IMR-90 (cell line): ENCODE results near the gene ATP6V1G1. TPM values are rescaled to one million over a fixed set of nuclear protein-coding genes. Genes with fewer than 3 reads are reported as not detected.

Experiments used
- ATAC-seq: fragments of 200-7000 bp; cut with Tn5 transposase; 2 replicates; pipeline ENCODE4 v1.9.1; 2020; ENCODE audit warnings: low read depth, mild to moderate bottlenecking, moderate library complexity
- BruUV-seq: library from RNA; stranded (reverse); fragments of 400-500 nt; replicated peaks from 2 replicates; lab custom pipeline; 2021; lab: Mats Ljungman, UMichigan
- CTCF ChIA-PET: fragments of 300-600 bp; formaldehyde crosslinking; extraction: SDS; loops from one replicate; lab custom pipeline; 2021; ENCODE audit warnings: antibody characterized with exemption; lab: Yijun Ruan, JAX
- POLR2A ChIA-PET: fragments of 300-600 bp; sonication (Branson Sonifier 250); formaldehyde crosslinking; loops from one replicate; lab custom pipeline; 2022; ENCODE audit warnings: antibody characterized with exemption; ENCODE audit not compliant: unreplicated experiment; lab: Charles Lee
- DNase-seq: peaks from one replicate; pipeline ENCODE4 v3.0.0; 2013
- H2AFZ ChIP-seq: replicated peaks from 2 replicates; pipeline ENCODE3; 2013; ENCODE audit warnings: low read length, mild to moderate bottlenecking; ENCODE audit not compliant: poor library complexity
- H2AK5ac ChIP-seq: 2 replicates; pipeline ENCODE4 v1.6.1; 2013; ENCODE audit warnings: low read depth, low read length, inconsistent platforms
- H2AK9ac ChIP-seq: replicated peaks from 2 replicates; pipeline ENCODE3; 2013; ENCODE audit warnings: mild to moderate bottlenecking, low read depth, low read length, moderate library complexity; ENCODE audit not compliant: poor library complexity
- H2BK120ac ChIP-seq: 2 replicates; pipeline ENCODE4 v1.6.1; 2013; ENCODE audit warnings: low read depth, low read length, inconsistent platforms
- H2BK15ac ChIP-seq: 3 replicates; pipeline ENCODE4 v1.6.1; 2013; ENCODE audit warnings: low read depth, low read length, inconsistent platforms
- H2BK20ac ChIP-seq: 2 replicates; pipeline ENCODE4 v1.6.1; 2013; ENCODE audit warnings: low read depth, mild to moderate bottlenecking, inconsistent platforms, low read length, moderate library complexity
- H2BK5ac ChIP-seq: 2 replicates; pipeline ENCODE4 v1.6.1; 2013; ENCODE audit warnings: mild to moderate bottlenecking, low read depth, low read length, inconsistent platforms; ENCODE audit not compliant: poor library complexity, severe bottlenecking
- H3K14ac ChIP-seq: replicated peaks from 2 replicates; pipeline ENCODE4 v1.6.1; 2013; ENCODE audit warnings: low read depth, low read length, inconsistent platforms
- H3K18ac ChIP-seq: 2 replicates; pipeline ENCODE4 v1.6.1; 2013; ENCODE audit warnings: low read depth, low read length, control low read depth
- H3K23ac ChIP-seq: 2 replicates; pipeline ENCODE4 v1.6.1; 2013; ENCODE audit warnings: low read depth, low read length, inconsistent platforms
- H3K27ac ChIP-seq: 2 replicates; pipeline ENCODE4 v1.5.1; 2013; ENCODE audit warnings: mild to moderate bottlenecking, control low read depth, low read length; ENCODE audit not compliant: insufficient read depth
- H3K27me3 ChIP-seq: 2 replicates; pipeline ENCODE4 v1.6.1; 2013; ENCODE audit warnings: low read length; ENCODE audit not compliant: control insufficient read depth, insufficient read depth
- H3K36me3 ChIP-seq: 2 replicates; pipeline ENCODE4 v1.6.1; 2013; ENCODE audit warnings: low read length, mixed read lengths; ENCODE audit not compliant: control insufficient read depth, insufficient read depth
- H3K4ac ChIP-seq: 2 replicates; pipeline ENCODE4 v1.6.1; 2013; ENCODE audit warnings: low read depth, low read length, inconsistent platforms
- H3K4me1 ChIP-seq: 2 replicates; pipeline ENCODE4 v1.6.1; 2013; ENCODE audit warnings: low read length, mixed read lengths; ENCODE audit not compliant: control insufficient read depth, insufficient read depth
- H3K4me2 ChIP-seq: 2 replicates; pipeline ENCODE4 v1.6.1; 2013; ENCODE audit warnings: low read depth, mild to moderate bottlenecking, control low read depth, low read length, moderate library complexity
- H3K4me3 ChIP-seq: 2 replicates; pipeline ENCODE4 v1.5.1; 2013; ENCODE audit warnings: low read depth, mild to moderate bottlenecking, control low read depth, low read length, moderate library complexity; ENCODE audit not compliant: insufficient read depth
- H3K56ac ChIP-seq: 2 replicates; pipeline ENCODE4 v1.6.1; 2013; ENCODE audit warnings: low read length, inconsistent platforms; ENCODE audit not compliant: insufficient read depth; ENCODE audit errors: extremely low read depth
- H3K79me1 ChIP-seq, 2 experiments: 2 replicates each; pipeline ENCODE4 v1.6.1; 2013; ENCODE audit warnings: low read length in 2 of 2, inconsistent platforms in 1 of 2, low read depth in 1 of 2
- H3K9ac ChIP-seq: 2 replicates; pipeline ENCODE4 v1.6.1; 2013; ENCODE audit warnings: low read depth, low read length, control low read depth
- H3K9me1 ChIP-seq: 2 replicates; pipeline ENCODE4 v1.6.1; 2013; ENCODE audit warnings: low read length, inconsistent platforms; ENCODE audit not compliant: insufficient read depth
- H3K9me3 ChIP-seq: 2 replicates; pipeline ENCODE4 v1.6.1; 2013; ENCODE audit warnings: low read length; ENCODE audit not compliant: control insufficient read depth, insufficient read depth
- H4K20me1 ChIP-seq: 2 replicates; pipeline ENCODE4 v1.6.1; 2013; ENCODE audit warnings: low read length, inconsistent platforms; ENCODE audit not compliant: insufficient read depth
- H4K5ac ChIP-seq: 2 replicates; pipeline ENCODE4 v1.6.1; 2013; ENCODE audit warnings: mild to moderate bottlenecking, low read depth, low read length, control low read depth
- H4K8ac ChIP-seq, 2 experiments: 2 replicates each; pipeline ENCODE4 v1.6.1; 2013; ENCODE audit warnings: low read depth in 2 of 2, low read length in 2 of 2, control low read depth in 1 of 2, inconsistent platforms in 1 of 2
- H4K91ac ChIP-seq: 2 replicates; pipeline ENCODE4 v1.6.1; 2013; ENCODE audit warnings: low read depth, low read length, inconsistent platforms; ENCODE audit not compliant: insufficient read depth
- POLR2A ChIP-seq: IDR thresholded peaks from 2 replicates; pipeline ENCODE4 v1.6.1; 2012; ENCODE audit warnings: mild to moderate bottlenecking, low read depth, low read length
- WGBS, 2 experiments: methylation state at CpG; one replicate each; pipeline versions ENCODE4 v1.1.5 to v1.1.7; 2013; ENCODE audit warnings: missing lambda C conversion rate in 2 of 2; ENCODE audit not compliant: insufficient read length in 1 of 2; ENCODE audit errors: extremely low coverage in 2 of 2; 5-methylcytosine and 5-hydroxymethylcytosine counted together
- dilution Hi-C: fragments of 300-500 bp; cut with HindIII; formaldehyde crosslinking; loops from one replicate; pipeline ENCODE4 v1.14.3; 2018; ENCODE audit warnings: low sequenced_read_pairs; ENCODE audit not compliant: unreplicated experiment
- in situ Hi-C: fragments of 300-500 bp; cut with MboI; formaldehyde crosslinking; loops from 3 replicates; pipeline ENCODE4 v1.14.3; 2019; ENCODE audit warnings: low sequenced_read_pairs, inconsistent platforms, mixed read lengths
- intact Hi-C: fragments of 100-400 bp; cut with micrococcal nuclease; formaldehyde crosslinking; loops from 2 replicates; pipeline ENCODE4 v1.10.0; 2022
- polyA plus RNA-seq, 3 experiments: library from polyadenylated mRNA; depleted of rRNA; stranded (reverse); fragments of >200 nt; gene quantifications; 2 replicates each; pipeline ENCODE4 v1.2.3, GENCODE V29; 2012; ENCODE audit warnings: low replicate concordance in 1 of 3
- total RNA-seq: library from RNA; depleted of rRNA; stranded (reverse); fragments of >200 nt; gene quantifications from 2 replicates; pipeline ENCODE4 v1.2.3, GENCODE V29; 2012
- TF ChIP-seq, protein P1 (sequence below): fragments of 150-350 bp; IDR thresholded peaks from 2 replicates; pipeline ENCODE4 v1.6.1; 2016; ENCODE audit warnings: low read depth, mild to moderate bottlenecking, low read length, moderate library complexity, borderline replicate concordance

The ATP6V1G1 gene
- total and polyA plus RNA-seq, 2 of the 4 experiments (the other 2 are of a cell fraction): 52.0 to 70.9 TPM

DNA sequence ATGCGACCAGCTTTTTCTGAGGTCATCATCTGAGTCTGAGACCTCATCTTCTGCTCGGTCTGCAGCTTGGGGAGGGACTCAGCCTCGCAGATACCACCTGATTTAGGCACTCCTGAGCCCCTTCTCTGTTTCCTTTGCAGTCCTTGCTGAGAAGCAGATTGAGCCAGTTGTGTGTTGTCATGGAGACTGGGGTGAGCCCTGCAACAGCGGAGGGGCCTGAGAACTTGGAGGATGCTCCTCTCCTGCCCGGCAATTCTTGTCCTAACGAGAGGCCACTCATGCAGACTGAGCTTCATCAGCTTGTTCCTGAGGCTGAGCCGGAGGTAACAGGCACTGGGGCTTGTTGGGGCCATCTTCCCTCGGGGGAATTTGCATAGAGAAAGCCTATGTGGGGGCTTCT lies 50.8 kb downstream of the ATP6V1G1 start:
- DNase-seq (no peak), ATAC-seq (no peak)
- H2BK120ac ChIP-seq: no peak overlapping the region
- no peak overlapping the region for H4K91ac ChIP-seq
- ChIA-PET CTCF (interaction anchor here (1.4 kb wide), 1 partner anchor 15 kb away, joined by 4 read pairs; no protein-coding TSS in a partner anchor), POLR2A (no interaction called here)
- no peak overlapping the region for H3K4me2 ChIP-seq
- H3K9ac ChIP-seq: no peak overlapping the region
- H4K20me1 ChIP-seq: no peaks in the 10 kb centered on the region
- no peak overlapping the region for H3K18ac ChIP-seq
- H2BK15ac ChIP-seq: no peak overlapping the region
- no peak overlapping the region for H2AFZ ChIP-seq
- no peak overlapping the region for H3K23ac ChIP-seq
- WGBS, 2 experiments: 77% methylated on average over 2 of the region's 8 CpGs; no CpG with 5 or more reads in 1 of the 2 experiments
- no peak overlapping the region for H3K56ac ChIP-seq
- no peak overlapping the region for H4K8ac ChIP-seq
- H3K9me3 ChIP-seq: no peaks in the 10 kb centered on the region
- H3K9me1 ChIP-seq: peaks cover 4% of the 10 kb centered on the region; the same call in 1 of the 2 replicates
- H3K36me3 ChIP-seq: peaks cover 23% of the 10 kb centered on the region
- no peak overlapping the region for H4K5ac ChIP-seq
- no peak overlapping the region for H2AK9ac ChIP-seq
- no peak overlapping the region for H3K27ac ChIP-seq
- H2AK5ac ChIP-seq: no peak overlapping the region
- H3K14ac ChIP-seq: no peak overlapping the region
- no peaks in the 10 kb centered on the region for H3K27me3 ChIP-seq
- TF ChIP-seq, protein P1, sequence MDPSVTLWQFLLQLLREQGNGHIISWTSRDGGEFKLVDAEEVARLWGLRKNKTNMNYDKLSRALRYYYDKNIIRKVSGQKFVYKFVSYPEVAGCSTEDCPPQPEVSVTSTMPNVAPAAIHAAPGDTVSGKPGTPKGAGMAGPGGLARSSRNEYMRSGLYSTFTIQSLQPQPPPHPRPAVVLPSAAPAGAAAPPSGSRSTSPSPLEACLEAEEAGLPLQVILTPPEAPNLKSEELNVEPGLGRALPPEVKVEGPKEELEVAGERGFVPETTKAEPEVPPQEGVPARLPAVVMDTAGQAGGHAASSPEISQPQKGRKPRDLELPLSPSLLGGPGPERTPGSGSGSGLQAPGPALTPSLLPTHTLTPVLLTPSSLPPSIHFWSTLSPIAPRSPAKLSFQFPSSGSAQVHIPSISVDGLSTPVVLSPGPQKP: no peak
- no peak for TF ChIP-seq POLR2A
- no peaks in the 10 kb centered on the region for H3K79me1 ChIP-seq
- H3K4me3 ChIP-seq: no peak overlapping the region
- no peak overlapping the region for H3K4ac ChIP-seq
- no peak overlapping the region for H2BK5ac ChIP-seq
- no TSS peak for BruUV-seq
- no peak overlapping the region for H2BK20ac ChIP-seq
- intact Hi-C loops (no loop called here), in situ Hi-C loops (no loop called here), dilution Hi-C loops (no loop called here)
- H3K4me1 ChIP-seq: no peaks in the 10 kb centered on the region
